Measurements from ENCODE around the gene GPRIN1.
"Not testable (repeated sequence)": the region's sequence is repeated elsewhere in the genome, so short reads cannot be mapped to it uniquely, and the experiment has no call there.

Gene GPRIN1

DNA sequence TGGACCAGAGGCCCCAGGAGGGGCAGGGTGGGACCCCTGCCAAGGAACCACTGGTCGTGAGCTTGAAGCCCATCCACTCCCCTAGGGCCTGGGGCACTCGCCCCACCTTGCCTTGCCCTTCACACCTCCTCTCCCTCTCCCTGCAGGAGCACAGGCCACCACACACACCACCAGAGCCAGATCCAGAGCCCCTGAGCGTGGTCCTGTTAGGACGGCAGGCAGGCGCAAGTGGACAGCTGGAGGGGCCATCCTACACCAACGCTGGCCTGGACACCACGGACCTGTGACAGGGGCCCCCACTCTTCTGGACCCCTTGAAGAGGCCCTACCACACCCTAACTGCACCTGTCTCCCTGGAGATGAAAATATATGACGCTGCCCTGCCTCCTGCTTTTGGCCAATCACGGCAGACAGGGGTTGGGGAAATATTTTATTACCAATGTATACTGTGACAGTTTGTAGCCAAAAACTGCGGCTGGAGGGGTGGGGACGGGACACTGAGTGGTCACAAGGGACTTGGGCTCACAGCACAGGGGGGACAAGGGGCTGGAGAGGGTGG, 14.5 kb downstream of the GPRIN1 start:
- FAIRE-seq, result no peak

DNA sequence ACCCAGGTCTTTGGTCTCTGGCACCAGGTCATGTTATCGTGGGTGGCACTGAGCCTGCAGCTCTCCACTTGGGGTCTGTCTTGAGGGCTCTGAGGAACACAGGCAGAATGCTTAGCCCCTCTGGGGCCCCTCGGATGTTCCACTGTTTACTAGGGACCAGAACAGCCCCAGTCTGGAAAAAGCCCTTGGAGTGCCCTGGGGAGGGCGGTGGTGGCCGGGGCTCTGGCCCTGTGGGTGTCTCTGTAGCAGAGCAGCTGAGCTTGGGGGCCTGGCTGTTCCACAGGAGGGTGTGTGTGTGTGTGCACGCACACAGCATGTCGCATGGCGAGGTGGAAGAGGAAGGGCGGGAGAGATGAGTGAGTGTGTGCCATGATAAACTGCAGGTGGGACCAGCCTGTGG, 15.4 kb downstream of the GPRIN1 start:
- no peak for FAIRE-seq

GRCh38 chr5:176593273-176593869, 16.6 kb downstream of the GPRIN1 start:
- no peak for FAIRE-seq

DNA sequence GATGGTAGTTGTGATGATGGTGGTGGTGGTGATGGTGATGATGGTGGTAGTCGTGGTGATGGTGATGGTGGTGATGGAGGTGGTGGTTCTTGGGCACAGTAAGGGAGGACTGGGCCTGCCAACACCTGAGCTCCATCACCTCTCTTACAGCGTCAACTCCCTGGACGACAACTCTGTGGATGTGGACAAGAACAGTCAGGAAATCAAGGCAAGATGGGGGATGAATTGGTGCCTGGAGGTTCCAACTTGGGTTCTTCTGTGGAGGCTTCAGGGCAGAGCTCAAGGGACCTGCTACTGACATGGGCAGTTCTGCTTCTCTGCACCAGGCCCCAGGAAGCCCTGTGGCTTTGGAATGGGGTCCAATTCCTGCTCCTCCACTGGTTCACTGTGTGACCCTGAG, 17.4 kb downstream of the GPRIN1 start:
- FAIRE-seq, result no peak

GRCh38 chr5:176591667-176592066, 18.3 kb downstream of the GPRIN1 start:
- not testable (repeated sequence) for FAIRE-seq

- FAIRE-seq, result no peak
Observed at GRCh38 chr5:176590035-176590717, 19.8 kb downstream of the GPRIN1 start.

- no peak for FAIRE-seq
Observed at GRCh38 chr5:176589039-176589769, 20.8 kb downstream of the GPRIN1 start.

DNA sequence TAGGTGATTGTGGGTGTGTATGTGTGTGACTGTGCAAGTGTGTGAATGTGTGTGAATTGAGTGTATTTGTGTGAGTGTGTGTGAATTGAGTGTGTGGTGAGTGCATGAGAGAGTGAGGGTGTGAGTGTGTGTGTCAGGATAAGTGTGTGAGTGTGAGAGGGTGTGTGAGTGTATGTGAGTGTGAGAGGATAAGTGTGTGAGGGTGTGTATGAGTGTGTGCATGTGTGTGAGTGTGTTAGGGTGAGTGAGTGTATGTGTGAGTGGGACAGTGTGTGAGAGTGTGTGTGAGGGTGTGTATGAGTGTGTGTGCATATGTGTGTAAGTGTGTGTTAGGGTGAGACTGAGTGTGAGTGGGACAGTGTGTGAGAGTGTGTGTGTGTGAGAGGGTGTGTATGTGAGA, 21.7 kb downstream of the GPRIN1 start:
- FAIRE-seq, result no peak

DNA sequence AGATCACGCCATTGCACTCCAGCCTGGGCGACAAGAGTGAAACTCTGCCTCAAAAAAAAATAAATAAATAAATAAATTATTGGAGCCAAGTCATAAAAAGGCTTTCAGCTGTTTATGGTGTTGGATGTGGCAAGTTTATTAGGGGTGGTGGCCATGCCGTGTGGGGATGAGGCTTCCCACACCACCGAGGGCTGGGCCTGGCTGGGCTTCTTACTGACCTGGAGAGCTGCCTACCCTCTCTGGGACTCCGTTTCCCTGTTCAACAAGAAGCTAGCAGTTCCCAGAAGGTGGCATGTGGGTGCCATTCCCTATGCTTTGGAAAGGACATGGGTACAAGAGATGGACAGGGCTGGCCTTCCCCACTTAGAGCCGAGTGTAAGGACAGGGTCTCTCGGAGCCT, 22.6 kb downstream of the GPRIN1 start:
- FAIRE-seq, result no peak

GRCh38 chr5:176583076-176583475, 26.9 kb downstream of the GPRIN1 start:
- FAIRE-seq, result no peak

GRCh38 chr5:176581361-176581760, 28.6 kb downstream of the GPRIN1 start:
- FAIRE-seq, result no peak

DNA sequence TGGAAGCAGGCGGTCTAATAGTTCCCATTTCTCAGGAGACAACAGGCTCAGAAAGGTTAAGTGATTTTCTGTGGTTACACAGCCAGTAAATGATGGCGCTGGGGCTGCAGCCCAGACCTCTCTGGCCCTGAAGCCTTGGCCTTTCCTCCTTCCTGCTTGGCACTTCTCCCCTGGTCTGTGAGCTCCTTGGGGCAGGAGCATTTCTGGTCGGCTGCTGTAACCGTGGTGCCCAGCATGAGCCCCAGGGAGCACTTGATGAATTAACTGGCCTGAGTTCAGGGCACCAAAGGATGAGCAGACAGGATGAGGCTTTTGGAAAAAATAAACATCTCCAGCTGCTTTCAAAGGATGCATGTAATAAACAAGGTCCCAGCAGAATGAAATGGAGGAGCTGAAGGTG, 30.6 kb downstream of the GPRIN1 start:
- FAIRE-seq, result no peak

DNA sequence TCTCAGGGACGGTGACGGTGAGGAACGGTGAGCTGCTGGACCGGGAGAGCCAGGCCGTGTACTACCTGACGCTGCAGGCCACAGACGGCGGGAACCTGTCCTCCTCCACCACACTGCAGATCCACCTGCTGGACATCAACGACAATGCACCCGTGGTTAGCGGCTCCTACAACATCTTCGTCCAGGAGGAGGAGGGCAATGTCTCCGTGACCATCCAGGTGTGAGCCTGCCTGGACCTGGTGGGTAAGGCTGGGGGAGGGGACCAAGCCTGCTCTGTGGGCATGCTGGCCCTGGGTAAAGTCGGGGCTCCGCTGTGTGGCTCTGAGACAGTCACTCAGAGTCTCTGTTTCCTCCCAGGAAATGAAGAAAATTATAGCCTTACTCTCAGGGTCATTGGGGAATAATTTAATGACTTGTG, 31.6 kb downstream of the GPRIN1 start:
- no peak for FAIRE-seq

GRCh38 chr5:176577312-176578176, 32.4 kb downstream of the GPRIN1 start:
- FAIRE-seq, result no peak

DNA sequence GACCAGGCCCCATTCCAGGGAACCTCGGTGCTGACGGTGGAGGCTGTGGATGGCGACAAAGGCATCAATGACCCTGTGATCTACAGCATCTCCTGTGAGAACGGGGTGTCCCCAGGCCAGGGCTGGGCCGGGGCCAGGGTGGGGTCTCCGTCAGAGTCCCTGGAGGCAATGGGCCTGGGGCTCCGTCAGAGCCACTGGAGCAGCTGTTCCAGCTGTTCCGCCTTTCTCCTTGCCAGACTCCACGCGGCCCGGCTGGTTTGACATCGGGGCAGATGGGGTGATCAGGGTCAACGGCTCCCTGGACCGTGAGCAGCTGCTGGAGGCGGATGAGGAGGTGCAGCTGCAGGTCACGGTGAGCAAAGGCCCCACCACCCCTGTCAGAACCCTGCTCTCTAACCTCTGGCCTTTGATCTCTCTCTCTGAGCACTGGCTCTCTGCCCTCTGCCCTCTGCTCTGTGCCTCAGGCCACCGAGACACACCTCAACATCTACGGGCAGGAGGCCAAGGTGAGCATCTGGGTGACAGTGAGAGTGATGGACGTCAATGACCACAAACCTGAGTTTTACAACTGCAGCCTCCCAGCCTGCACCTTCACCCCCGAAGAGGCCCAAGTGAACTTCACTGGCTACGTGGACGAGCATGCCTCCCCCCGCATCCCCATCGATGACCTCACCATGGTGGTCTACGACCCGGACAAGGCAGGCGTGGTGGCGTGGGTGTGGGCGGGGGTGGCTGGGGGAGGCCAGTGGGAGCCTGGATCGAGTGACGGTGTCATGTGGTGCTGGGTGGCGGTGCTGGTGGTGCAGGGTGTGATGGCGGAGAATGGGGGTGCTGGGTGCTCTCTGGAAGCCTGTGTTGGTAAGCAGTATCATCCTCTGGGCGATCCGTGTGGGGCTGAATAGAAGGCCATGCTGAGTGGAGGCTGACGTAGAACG, 34.2 kb downstream of the GPRIN1 start:
- no peak for FAIRE-seq

- no peak for FAIRE-seq
Observed at GRCh38 chr5:176575066-176575465, 34.9 kb downstream of the GPRIN1 start.

DNA sequence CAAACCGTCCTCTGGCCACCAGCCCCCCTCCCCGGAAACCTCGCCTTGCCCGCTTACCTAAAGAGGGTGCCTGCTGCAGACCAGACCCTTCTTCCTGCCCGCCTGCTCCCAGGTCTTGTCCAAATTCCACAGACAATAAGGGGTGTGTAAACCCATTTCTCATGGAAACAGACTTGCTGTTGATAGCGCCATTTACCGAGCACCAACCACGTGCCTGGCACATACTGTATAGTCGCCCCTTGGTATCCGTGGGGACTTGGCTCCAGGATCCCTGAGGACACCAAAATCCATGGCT, 35.7 kb downstream of the GPRIN1 start:
- no peak for FAIRE-seq

- no peak for FAIRE-seq
Observed at GRCh38 chr5:176573564-176574296, 36.2 kb downstream of the GPRIN1 start.

GRCh38 chr5:176570044-176570443, 39.9 kb downstream of the GPRIN1 start:
- FAIRE-seq, result no peak

DNA sequence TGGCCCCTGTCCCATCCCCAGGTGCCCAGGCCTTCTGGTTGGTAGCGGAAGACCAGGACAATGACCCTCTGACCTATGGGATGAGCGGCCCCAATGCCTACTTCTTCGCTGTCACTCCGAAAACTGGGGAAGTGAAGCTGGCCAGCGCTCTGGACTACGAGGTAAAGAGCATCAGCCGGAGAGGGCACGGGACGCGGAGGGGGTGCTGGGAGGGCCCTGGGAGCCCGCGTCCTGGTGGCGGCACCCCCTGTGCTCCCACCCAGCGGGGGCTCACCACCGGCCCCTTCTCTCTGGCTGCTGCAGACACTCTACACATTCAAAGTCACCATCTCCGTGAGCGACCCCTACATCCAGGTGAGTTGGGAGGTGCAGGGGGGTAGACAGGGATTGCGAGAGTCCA, 41.3 kb downstream of the GPRIN1 start:
- FAIRE-seq, result no peak

- no peak for FAIRE-seq
Observed at GRCh38 chr5:176565760-176566288, 44.1 kb downstream of the GPRIN1 start.

Data from A204.1 (cell line).